ENCODE measurements around the gene PDE6A. TPM values are rescaled to one million over a fixed set of nuclear protein-coding genes. Genes with fewer than 3 reads are reported as not detected.

PDE6A gene
- total RNA-seq, 1 donor from 2014 or later, result 0.25 TPM

DNA sequence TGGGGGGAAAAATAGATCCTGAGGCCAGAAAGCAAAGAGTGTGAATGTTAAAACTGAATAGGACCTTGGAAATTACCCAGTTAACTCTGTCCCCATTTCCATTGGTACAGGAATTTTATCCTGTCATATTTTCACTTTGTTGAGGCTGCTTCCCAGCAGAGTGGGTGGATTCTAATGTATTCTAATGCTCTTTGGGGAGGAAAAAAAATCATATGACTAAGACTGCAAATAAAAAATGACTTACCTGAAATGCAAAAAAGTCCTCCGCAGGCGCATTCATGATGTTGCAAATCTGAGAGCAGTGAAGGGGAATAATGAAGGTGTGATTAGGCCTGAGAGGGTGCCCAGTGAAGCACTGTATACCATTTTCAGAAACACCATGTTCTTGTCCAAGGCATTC, 41.2 kb downstream of the PDE6A start:
- Histone ChIP-seq H3K36me3 (no peaks in the 10 kb centered on the region), H3K9me3 (no peaks in the 10 kb centered on the region), H3K27me3 (no peaks in the 10 kb centered on the region), H3K27ac (no peak overlapping the region), H3K4me1 (no peaks in the 10 kb centered on the region), H3K4me3 (no peak overlapping the region)
- intact Hi-C loops (cut with DNase I), result no loop called here
- TF ChIP-seq POLR2A (IDR thresholded peaks at IDR 0.05), result no peak
- DNase-seq (ENCODE audit: extremely low spot score in 2 of 2), result no peak

GRCh38 chr5:149902177-149902576, 42.4 kb downstream of the PDE6A start:
- TF ChIP-seq, protein P1, sequence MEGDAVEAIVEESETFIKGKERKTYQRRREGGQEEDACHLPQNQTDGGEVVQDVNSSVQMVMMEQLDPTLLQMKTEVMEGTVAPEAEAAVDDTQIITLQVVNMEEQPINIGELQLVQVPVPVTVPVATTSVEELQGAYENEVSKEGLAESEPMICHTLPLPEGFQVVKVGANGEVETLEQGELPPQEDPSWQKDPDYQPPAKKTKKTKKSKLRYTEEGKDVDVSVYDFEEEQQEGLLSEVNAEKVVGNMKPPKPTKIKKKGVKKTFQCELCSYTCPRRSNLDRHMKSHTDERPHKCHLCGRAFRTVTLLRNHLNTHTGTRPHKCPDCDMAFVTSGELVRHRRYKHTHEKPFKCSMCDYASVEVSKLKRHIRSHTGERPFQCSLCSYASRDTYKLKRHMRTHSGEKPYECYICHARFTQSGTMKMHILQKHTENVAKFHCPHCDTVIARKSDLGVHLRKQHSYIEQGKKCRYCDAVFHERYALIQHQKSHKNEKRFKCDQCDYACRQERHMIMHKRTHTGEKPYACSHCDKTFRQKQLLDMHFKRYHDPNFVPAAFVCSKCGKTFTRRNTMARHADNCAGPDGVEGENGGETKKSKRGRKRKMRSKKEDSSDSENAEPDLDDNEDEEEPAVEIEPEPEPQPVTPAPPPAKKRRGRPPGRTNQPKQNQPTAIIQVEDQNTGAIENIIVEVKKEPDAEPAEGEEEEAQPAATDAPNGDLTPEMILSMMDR (IDR thresholded peaks at IDR 0.05), result no peak
- Histone ChIP-seq H3K36me3 (no peaks in the 10 kb centered on the region), H3K9me3 (no peaks in the 10 kb centered on the region), H3K4me3 (no peak overlapping the region), H3K27ac (no peak overlapping the region), H3K27me3 (no peaks in the 10 kb centered on the region), H3K4me1 (no peaks in the 10 kb centered on the region)
- intact Hi-C loops (cut with DNase I), result no loop called here
- no peak for DNase-seq (ENCODE audit: extremely low spot score in 2 of 2)

DNA sequence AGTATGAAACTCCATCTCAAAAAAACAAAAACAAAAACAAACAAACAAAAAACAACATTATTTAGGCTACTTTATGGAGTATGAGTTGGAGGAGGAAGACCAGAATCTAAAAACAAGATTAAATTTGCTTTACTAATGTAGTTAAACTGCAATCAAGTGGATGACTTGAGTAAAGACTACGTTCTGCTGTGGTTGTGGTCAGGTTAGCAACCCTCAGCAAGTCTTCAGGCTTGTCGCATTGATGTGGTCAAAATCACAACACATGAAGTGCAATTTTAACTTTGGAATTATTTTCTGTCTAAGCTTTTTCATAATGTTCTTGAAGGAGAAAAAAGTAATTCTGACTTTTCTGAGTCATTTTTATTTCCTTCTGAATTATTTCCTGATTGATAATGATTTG, 43.1 kb downstream of the PDE6A start:
- no peaks in the 10 kb centered on the region for H3K27me3 ChIP-seq
- no peaks in the 10 kb centered on the region for H3K9me3 ChIP-seq
- no peaks in the 10 kb centered on the region for H3K4me1 ChIP-seq
- H3K36me3 ChIP-seq, result no peaks in the 10 kb centered on the region
- DNase-seq (ENCODE audit: extremely low spot score in 2 of 2), result no peak
- no peak overlapping the region for H3K27ac ChIP-seq
- intact Hi-C loops (cut with DNase I), result no loop called here
- H3K4me3 ChIP-seq, result no peak overlapping the region
- TF ChIP-seq, protein P1 (IDR thresholded peaks at IDR 0.05), result no peak
- no peak for TF ChIP-seq POLR2A (IDR thresholded peaks at IDR 0.05)
- TF ChIP-seq POLR2AphosphoS5 (IDR thresholded peaks at IDR 0.05; ENCODE audit: insufficient read depth in 1 of 2, low read depth in 1 of 2), result no peak

DNA sequence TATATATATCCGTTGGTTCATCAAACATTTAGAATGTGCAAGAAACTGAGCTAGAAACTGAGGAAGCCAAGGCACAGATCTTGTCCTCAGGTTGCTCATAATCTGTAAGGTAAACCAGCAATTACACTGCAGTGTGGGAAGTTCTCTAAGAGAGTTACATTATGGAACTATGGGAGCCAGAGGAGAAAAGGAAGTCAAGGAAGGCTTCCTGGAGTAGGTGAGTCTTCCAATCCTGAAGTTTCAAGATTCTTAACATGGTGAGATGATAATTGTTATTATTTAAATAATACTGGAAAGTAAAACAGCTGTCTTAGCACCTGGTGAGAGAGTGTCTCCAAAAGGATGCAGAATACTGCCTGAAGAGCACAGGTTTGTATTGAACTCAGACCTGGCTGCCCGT, 44.2 kb downstream of the PDE6A start:
- Histone ChIP-seq H3K4me1 (no peaks in the 10 kb centered on the region), H3K27me3 (no peaks in the 10 kb centered on the region), H3K36me3 (no peaks in the 10 kb centered on the region), H3K27ac (no peak overlapping the region), H3K9me3 (no peaks in the 10 kb centered on the region), H3K4me3 (no peak overlapping the region)
- DNase-seq (ENCODE audit: extremely low spot score in 2 of 2), result peak in 1 of 2 donors; percentile 5
- intact Hi-C loops (cut with DNase I), result no loop called here
- TF ChIP-seq POLR2A (IDR thresholded peaks at IDR 0.05) (no peak), POLR2AphosphoS5 (IDR thresholded peaks at IDR 0.05; ENCODE audit: insufficient read depth in 1 of 2, low read depth in 1 of 2) (no peak)
- TF ChIP-seq, protein P1 (IDR thresholded peaks at IDR 0.05), result no peak

- intact Hi-C loops (cut with DNase I), result no loop called here
- no peak for DNase-seq (ENCODE audit: extremely low spot score in 2 of 2)
- no peaks in the 10 kb centered on the region for H3K4me1 ChIP-seq
- no peak overlapping the region for H3K27ac ChIP-seq
- no peak overlapping the region for H3K4me3 ChIP-seq
- no peak for TF ChIP-seq POLR2AphosphoS5 (IDR thresholded peaks at IDR 0.05; ENCODE audit: insufficient read depth in 1 of 2, low read depth in 1 of 2)
- no peak for TF ChIP-seq POLR2A (IDR thresholded peaks at IDR 0.05)
- TF ChIP-seq, protein P1 (IDR thresholded peaks at IDR 0.05), result no peak
- no peaks in the 10 kb centered on the region for H3K36me3 ChIP-seq
- H3K9me3 ChIP-seq, result no peaks in the 10 kb centered on the region
- no peaks in the 10 kb centered on the region for H3K27me3 ChIP-seq
These were observed 45.8 kb downstream of the PDE6A start for GRCh38 chr5:149898811-149899210.
